GM18502 (cell line): Measurements from ENCODE around the gene G0S2.

ENCODE experiments used
- ATAC-seq: cut with Tn5 transposase; IDR thresholded peaks from one replicate; pipeline ENCODE4 v1.9.1; 2021; ENCODE audit warnings: mild to moderate bottlenecking; ENCODE audit not compliant: unreplicated experiment, poor library complexity

Gene G0S2

GRCh38 chr1:209674957-209675564 lies at the start of gene G0S2:
TSS of gene G0S2 (plus strand) at chr1:209675412. CDS start at chr1:209675685, 273 bp downstream.
- no peak for ATAC-seq

DNA sequence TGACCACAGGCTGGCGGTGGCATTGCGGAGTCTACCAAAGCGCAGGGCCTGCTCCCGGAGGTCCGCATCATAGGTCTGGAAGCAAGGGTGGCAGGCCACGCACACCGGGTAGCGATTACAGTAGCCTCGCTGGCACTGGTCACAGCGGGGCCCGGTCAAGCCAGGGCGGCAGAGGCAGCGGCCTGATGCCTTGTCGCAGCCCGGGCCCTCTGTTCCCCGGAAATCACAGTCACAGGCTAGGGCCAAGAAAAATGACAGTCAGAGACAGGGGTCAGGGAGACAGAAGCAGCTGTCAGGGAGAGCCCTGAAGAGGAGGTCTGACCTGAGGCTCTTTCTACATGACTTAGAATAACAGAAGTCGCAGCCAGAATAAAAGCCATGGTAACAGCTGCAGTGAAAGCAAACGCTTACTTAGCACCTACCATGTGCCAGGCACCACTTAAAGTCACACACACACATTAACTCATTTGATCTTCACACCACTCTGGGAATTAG lies 49.4 kb upstream of the G0S2 start:
- ATAC-seq = no peak

GRCh38 chr1:209626346-209627026 lies 48.7 kb upstream of the G0S2 start:
- no peak for ATAC-seq

DNA sequence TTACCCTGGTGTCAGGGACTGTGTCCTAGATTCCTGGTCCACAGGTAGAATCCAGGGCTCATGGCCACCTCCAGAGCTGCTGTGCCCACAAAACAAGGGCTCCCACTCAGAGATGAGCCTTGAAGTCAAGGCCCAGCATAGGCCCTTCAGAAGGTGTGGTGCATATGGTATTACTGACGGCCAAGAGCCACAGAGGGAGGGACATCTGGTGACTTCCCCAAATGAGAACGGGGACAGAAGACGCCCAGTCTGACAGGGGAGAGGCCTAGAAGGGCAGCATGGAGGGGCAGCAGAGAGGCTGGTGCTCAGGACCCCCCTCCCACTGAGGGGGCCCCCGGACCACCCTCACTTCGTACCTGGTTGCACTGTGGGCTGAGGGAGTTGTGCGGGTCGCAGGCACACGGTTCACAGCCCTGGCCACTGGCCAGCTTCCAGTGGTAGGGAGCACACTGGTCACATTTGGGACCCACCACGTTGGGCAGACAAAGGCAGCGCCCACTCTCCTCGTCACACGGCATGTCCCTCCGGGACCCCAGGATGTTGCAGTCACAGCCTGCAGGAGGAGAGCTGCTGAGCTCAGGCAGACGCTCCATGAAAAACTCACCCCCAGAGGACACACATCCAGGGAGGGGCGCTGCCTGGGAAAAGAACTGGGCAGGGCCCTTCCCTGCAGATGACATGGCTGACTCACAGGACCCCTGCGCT lies 48.0 kb upstream of the G0S2 start:
- ATAC-seq = no peak

GRCh38 chr1:209627732-209628196 lies 47.4 kb upstream of the G0S2 start:
- peak; percentile 85 for ATAC-seq

DNA sequence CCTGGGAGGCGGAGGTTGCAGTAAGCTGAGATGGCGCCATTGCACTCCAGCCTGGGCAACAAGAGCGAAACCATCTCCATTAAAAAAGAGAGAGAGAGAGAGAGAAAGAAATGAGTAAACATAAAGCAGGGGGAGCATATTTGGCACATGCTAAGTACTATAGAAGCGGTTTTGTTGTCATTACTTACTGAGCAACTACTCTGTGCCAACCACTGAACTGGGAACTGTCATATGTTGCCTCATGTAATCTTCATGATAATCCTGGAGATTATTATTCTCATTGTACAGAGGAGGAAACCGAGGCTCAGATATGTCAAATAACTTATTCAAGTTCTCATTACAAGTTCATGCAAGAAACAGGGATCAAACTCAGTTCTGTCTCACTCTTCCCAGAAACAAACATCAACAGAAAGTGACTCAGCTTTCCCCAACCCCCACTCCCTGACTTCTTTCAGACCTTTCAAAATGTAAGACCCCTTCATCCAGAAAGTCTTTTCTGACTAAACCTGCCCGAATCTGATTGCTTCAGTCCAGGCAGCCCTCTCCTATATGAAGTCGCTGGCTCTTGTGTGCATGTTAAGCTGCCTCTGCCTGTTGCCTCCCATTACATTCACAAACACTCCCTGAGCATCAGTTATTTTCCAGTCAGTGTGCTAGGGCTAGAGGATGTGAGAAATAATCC lies 46.5 kb upstream of the G0S2 start:
- no peak for ATAC-seq

- no peak for ATAC-seq
Observed at GRCh38 chr1:209629621-209630382, 45.4 kb upstream of the G0S2 start.

- no peak for ATAC-seq
Observed at GRCh38 chr1:209630383-209631225, 44.6 kb upstream of the G0S2 start.

GRCh38 chr1:209633335-209633997 lies 41.7 kb upstream of the G0S2 start:
- no peak for ATAC-seq

DNA sequence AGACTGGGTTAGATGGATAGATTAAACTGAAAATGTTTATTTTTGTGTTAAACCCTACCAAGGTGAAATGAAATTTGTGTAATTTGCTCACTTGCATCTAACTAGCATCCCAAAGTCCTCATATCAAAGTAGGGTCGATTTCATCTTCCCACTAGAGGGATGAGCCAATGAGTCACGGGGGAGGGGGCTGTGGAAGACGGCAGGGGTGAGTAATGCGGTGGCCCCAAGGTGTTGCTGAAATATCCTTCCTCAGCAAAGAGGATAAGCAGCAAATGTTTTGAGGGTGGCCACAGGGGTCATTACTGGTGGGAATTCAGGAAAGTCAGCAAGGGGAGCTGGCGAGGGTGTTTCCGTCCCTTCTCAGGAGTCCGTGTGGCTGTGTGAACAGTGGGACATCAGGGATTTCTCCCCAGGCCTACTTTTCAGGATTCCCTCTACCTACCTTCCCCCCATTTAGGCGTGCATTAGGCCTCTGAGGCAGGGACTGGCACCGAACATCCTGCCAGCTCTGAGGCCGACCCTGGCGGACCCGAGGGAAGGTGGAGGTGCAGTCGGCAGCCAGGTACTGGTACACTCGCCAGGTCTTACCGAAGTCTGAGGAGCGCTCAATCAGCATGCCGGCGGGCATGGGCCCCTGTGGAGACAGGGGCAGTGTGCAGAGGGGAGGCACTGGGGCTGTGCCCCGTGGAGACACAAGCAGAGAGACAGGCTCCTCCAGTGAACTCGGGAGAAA lies 41.0 kb upstream of the G0S2 start:
- ATAC-seq = no peak

- ATAC-seq = no peak
Observed at GRCh38 chr1:209635850-209636249, 39.4 kb upstream of the G0S2 start.

GRCh38 chr1:209641832-209642172 lies 33.4 kb upstream of the G0S2 start:
- no peak for ATAC-seq

- no peak for ATAC-seq
Observed at GRCh38 chr1:209642816-209643215, 32.4 kb upstream of the G0S2 start.

- no peak for ATAC-seq
Observed at GRCh38 chr1:209643285-209644020, 31.8 kb upstream of the G0S2 start.

DNA sequence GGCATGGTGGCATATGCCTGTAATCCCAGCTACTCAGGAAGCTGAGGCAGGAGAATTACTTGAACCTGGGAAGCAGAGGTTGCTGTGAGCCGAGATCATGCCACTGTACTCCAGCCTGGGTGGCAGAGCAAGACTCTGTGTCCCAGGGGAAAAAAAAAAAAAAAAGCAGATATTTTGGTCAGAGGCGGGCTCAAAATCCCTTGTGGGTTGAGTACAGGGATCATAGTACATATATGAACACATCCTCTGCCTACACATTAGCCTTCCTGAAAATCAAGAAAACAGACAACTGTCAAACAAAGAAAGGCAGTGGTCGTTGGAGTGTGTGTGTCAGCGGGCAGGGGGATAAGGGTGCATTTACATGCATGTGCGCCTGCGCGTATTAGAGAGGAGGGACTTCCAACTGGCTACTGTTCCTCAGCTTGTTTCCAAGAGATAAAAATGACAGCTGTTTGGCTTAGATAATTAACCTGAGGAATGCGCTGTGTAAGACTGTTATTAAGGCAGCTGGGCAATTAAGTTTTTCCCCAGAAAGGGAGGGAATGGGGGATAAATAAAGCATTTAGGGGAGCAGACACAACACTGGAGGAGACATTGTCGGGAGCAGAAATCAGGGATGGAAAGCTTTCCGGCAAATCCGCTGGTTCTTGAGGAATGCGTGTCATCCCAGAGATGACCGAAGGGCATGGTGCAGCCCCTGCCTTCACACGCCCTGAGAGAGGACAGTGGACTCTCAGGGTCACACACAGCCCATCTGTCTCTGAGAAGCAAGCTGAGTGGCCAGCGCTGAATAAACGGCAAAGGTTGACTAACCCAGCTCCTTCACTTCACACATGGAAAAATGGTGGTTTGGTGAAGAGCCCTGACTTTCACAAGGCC lies 29.4 kb upstream of the G0S2 start:
- no peak for ATAC-seq

DNA sequence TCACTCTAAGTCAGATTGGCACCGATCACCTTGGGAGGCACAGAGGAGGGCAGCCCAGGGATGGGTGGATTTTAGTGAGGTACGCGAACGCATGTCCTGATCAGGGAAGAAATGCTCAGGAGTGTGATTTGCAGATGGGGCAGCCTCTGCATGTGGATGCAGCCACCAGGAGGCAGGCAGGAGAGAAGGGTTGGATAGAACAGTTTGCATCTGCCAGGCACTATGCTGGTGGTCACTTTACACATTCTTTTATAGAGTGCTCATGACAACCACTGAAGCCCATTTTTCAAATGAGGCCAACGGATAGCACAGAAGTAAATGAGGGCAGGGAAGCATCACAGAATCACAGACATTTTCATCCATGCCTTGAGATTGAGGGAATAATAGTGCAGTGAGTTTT lies 28.7 kb upstream of the G0S2 start:
- no peak for ATAC-seq
